Measurements from ENCODE around the gene PROM1. TPM values are rescaled to one million over a fixed set of nuclear protein-coding genes. Genes with fewer than 3 reads are reported as not detected.

PROM1 gene
- polyA plus RNA-seq, 3 donors, result not detected

DNA sequence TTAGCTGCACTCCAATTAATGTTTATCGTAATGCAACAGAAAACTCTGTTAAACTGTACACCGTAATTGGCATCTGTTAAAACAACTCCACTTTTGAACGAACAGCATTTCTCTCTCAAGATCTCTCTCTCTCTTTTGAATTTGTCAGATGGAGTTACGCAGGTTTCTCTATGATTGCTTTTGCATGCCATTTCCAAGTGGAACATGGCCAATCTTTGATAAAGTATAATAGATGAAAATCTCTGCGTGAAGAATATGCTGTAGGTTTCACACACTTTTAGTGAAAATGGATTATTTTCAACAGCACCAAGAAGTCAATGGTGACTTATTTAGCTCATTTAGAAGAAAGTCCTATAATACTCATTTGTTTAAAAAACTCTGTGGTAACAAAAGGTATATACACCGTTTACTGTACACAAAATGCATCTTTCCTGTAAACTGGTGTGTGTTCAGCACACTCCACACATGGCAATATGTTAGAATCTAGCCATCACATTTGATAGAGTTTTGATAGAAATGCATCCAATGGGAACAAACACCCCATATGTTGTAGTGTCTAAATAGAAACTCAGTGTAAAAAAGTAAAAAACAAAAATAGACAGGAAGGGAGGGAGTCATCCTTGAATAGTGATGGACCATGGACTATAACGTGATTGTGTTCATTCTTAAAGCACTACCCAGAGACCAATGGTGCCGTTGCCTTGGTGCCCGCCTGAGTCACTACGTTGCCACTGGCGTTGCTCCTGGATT lies 115.1 kb downstream of the PROM1 start:
- H2AFZ ChIP-seq (ENCODE audit: insufficient read depth, low read depth, low read length, poor library complexity, severe bottlenecking), result no peak overlapping the region
- peaks cover under 1% of the 10 kb centered on the region in 2 donors for H3K4me1 ChIP-seq (ENCODE audit: control insufficient read depth in 1 of 2, insufficient read depth in 2 of 2, low read length in 2 of 2)
- H4K20me1 ChIP-seq (ENCODE audit: insufficient read depth, low read length), result no peaks in the 10 kb centered on the region
- 95% methylated on average over 5 of the region's 11 CpGs for WGBS (ENCODE audit: insufficient coverage)
- peaks cover 10% of the 10 kb centered on the region for H3K4me1 Mint-ChIP-seq
- TF ChIP-seq, protein P1, sequence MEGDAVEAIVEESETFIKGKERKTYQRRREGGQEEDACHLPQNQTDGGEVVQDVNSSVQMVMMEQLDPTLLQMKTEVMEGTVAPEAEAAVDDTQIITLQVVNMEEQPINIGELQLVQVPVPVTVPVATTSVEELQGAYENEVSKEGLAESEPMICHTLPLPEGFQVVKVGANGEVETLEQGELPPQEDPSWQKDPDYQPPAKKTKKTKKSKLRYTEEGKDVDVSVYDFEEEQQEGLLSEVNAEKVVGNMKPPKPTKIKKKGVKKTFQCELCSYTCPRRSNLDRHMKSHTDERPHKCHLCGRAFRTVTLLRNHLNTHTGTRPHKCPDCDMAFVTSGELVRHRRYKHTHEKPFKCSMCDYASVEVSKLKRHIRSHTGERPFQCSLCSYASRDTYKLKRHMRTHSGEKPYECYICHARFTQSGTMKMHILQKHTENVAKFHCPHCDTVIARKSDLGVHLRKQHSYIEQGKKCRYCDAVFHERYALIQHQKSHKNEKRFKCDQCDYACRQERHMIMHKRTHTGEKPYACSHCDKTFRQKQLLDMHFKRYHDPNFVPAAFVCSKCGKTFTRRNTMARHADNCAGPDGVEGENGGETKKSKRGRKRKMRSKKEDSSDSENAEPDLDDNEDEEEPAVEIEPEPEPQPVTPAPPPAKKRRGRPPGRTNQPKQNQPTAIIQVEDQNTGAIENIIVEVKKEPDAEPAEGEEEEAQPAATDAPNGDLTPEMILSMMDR (IDR thresholded peaks at IDR 0.05), result no peak
- DNase-seq, result no peak
- H3K9me3 ChIP-seq (replicated peaks in 1 of 2; ENCODE audit: control insufficient read depth in 1 of 2, insufficient read depth in 1 of 2, low read length in 2 of 2), result no peaks in the 10 kb centered on the region
- H3K36me3 ChIP-seq (replicated peaks in 1 of 2; ENCODE audit: control insufficient read depth in 1 of 2, insufficient read depth in 2 of 2, low read length in 2 of 2), result no peaks in the 10 kb centered on the region
- H3K27me3 ChIP-seq (ENCODE audit: control insufficient read depth in 2 of 2, insufficient read depth in 2 of 2, low read length in 2 of 2), result no peaks in the 10 kb centered on the region
- intact Hi-C loops (cut with micrococcal nuclease), result no loop called here
- no peak overlapping the region for H3K4me3 Mint-ChIP-seq
- no peak overlapping the region for H3K27ac Mint-ChIP-seq
- no peaks in the 10 kb centered on the region for H3K79me2 ChIP-seq (ENCODE audit: insufficient read depth, low read length)
- no peak overlapping the region for H3K4me3 ChIP-seq (replicated peaks in 1 of 3; ENCODE audit: low read depth in 2 of 3, low read length in 3 of 3)
- no peak overlapping the region for H3K4me2 ChIP-seq (replicated peaks; ENCODE audit: extremely low read depth, low read length, poor library complexity, severe bottlenecking)
- H3K27ac ChIP-seq (ENCODE audit: low read depth in 1 of 2, low read length in 2 of 2), result no peak overlapping the region
- no peak overlapping the region for H3K9ac ChIP-seq (ENCODE audit: insufficient read depth, low read length, poor library complexity, severe bottlenecking)
- H3K27me3 Mint-ChIP-seq (ENCODE audit: low read depth in 3 of 3), result peaks cover 0 to 1% (median 0%) of the 10 kb centered on the region in 3 donors
- H3K36me3 Mint-ChIP-seq, result no peaks in the 10 kb centered on the region
- H3K9me3 Mint-ChIP-seq, result peaks cover 0 to 4% (median 0%) of the 10 kb centered on the region in 7 donors

DNA sequence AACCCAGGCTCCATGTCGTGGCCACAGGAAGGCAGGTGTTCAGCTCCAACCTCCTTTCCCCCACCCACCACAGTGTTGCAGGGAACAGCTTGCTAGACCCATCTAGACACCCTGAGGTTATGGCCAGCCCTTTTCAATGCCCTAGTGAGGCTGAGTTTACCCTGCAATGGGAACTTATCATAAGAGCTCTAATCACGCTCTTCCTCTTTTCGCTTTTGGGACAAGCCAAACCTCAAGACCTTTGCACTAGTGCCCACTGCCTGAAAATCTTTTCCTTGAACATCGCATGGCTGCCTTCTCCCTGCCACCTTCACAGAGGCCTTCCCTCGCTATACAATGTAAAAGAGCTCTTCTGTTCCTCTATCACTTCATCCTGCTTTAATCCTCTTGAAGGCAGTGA lies 118.5 kb downstream of the PROM1 start:
- Histone ChIP-seq H3K4me1 (ENCODE audit: control insufficient read depth in 1 of 2, insufficient read depth in 2 of 2, low read length in 2 of 2) (peaks cover 17 to 21% of the 10 kb centered on the region in 2 donors), H3K4me2 (replicated peaks; ENCODE audit: extremely low read depth, low read length, poor library complexity, severe bottlenecking) (no peak overlapping the region), H4K20me1 (ENCODE audit: insufficient read depth, low read length) (no peaks in the 10 kb centered on the region), H3K9me3 (replicated peaks in 1 of 2; ENCODE audit: control insufficient read depth in 1 of 2, insufficient read depth in 1 of 2, low read length in 2 of 2) (no peaks in the 10 kb centered on the region), H3K27ac (ENCODE audit: low read depth in 1 of 2, low read length in 2 of 2) (no peak overlapping the region), H3K36me3 (replicated peaks in 1 of 2; ENCODE audit: control insufficient read depth in 1 of 2, insufficient read depth in 2 of 2, low read length in 2 of 2) (no peaks in the 10 kb centered on the region), H3K4me3 (replicated peaks in 1 of 3; ENCODE audit: low read depth in 2 of 3, low read length in 3 of 3) (no peak overlapping the region), H3K79me2 (ENCODE audit: insufficient read depth, low read length) (no peaks in the 10 kb centered on the region), H2AFZ (ENCODE audit: insufficient read depth, low read depth, low read length, poor library complexity, severe bottlenecking) (no peak overlapping the region), H3K9ac (ENCODE audit: insufficient read depth, low read length, poor library complexity, severe bottlenecking) (no peak overlapping the region), H3K27me3 (ENCODE audit: control insufficient read depth in 2 of 2, insufficient read depth in 2 of 2, low read length in 2 of 2) (no peaks in the 10 kb centered on the region)
- DNase-seq, result peak in 1 of 3 donors; percentile 14
- intact Hi-C loops (cut with micrococcal nuclease), result no loop called here
- 56% methylated on average over 5 of the region's 5 CpGs for WGBS (ENCODE audit: insufficient coverage)
- H3K27me3 Mint-ChIP-seq (ENCODE audit: low read depth in 3 of 3), result no peaks in the 10 kb centered on the region
- TF ChIP-seq, protein P1 (IDR thresholded peaks at IDR 0.05), result no peak
- peaks cover 0 to 4% (median 0%) of the 10 kb centered on the region in 7 donors for H3K9me3 Mint-ChIP-seq
- H3K4me3 Mint-ChIP-seq, result no peak overlapping the region
- H3K4me1 Mint-ChIP-seq, result peaks cover 27% of the 10 kb centered on the region
- H3K36me3 Mint-ChIP-seq, result no peaks in the 10 kb centered on the region
- H3K27ac Mint-ChIP-seq, result peak overlapping the region in 1 of 7 donors; percentile 32

Measured in CD14-positive monocyte (primary cell).